Right atrium auricular region (tissue), 2 donors: Measurements from ENCODE around the gene RANBP3. TPM values are rescaled to one million over a fixed set of nuclear protein-coding genes. Genes with fewer than 3 reads are reported as not detected.
A peak's percentile ranks its signal among the peaks of the same experiment; 100 is the strongest.

ENCODE experiments used
- DNase-seq: peaks from one replicate; pipeline ENCODE4 v3.0.0-alpha.2; 2019; ENCODE audit warnings: low spot score
- H3K27ac ChIP-seq, 2 donors: fragments of 200-600 bp; sonication (generic); 1 replicate in 1 of 2; 2 replicates in 1 of 2; pipeline ENCODE4 v1.5.1; 2016 to 2019
- H3K27me3 ChIP-seq, 2 donors: fragments of 200-600 bp; sonication (generic); one replicate each; pipeline versions ENCODE4 v1.5.1 to v1.6.0; 2017 to 2019
- H3K36me3 ChIP-seq: fragments of 200-600 bp; sonication (generic); one replicate; pipeline ENCODE4 v1.5.1; 2016
- H3K4me1 ChIP-seq, 2 donors: fragments of 200-600 bp; sonication (generic); one replicate each; pipeline versions ENCODE4 v1.5.1 to v1.6.0; 2017 to 2019
- H3K4me3 ChIP-seq, 2 donors: fragments of 200-600 bp; sonication (generic); 1 replicate in 1 of 2; 2 replicates in 1 of 2; pipeline ENCODE4 v1.5.1; 2017 to 2019; ENCODE audit warnings: mild to moderate bottlenecking in 1 of 2, moderate library complexity in 1 of 2
- H3K9me3 ChIP-seq, 2 donors: fragments of 200-600 bp; sonication (generic); one replicate each; pipeline ENCODE4 v1.5.1; 2019
- CTCF ChIP-seq, 2 donors: fragments of 200-600 bp; sonication (generic); IDR thresholded peaks; one replicate each; pipeline ENCODE4 v1.5.1; 2019; ENCODE audit warnings: antibody characterized with exemption in 2 of 2
- total RNA-seq, 2 donors: library from RNA; depleted of rRNA; stranded (reverse); fragments of >200 nt; gene quantifications; one replicate each; pipeline ENCODE4 v1.1.0, GENCODE V29; 2016

The RANBP3 gene
- total RNA-seq, 2 donors from 2014 or later: 53.6 to 54.7 TPM

GRCh38 chr19:5929625-5930024 is 48.3 kb downstream of the RANBP3 start:
- Histone ChIP-seq H3K4me1 (peaks cover 0 to 46% of the 10 kb centered on the region in 2 donors), H3K9me3 (no peaks in the 10 kb centered on the region), H3K27ac (no peak overlapping the region), H3K27me3 (no peaks in the 10 kb centered on the region), H3K4me3 (no peak overlapping the region), H3K36me3 (peaks cover 76% of the 10 kb centered on the region)
- no peak for DNase-seq
- no peak for TF ChIP-seq CTCF (IDR thresholded peaks at IDR 0.05)

GRCh38 chr19:5929179-5929578 is 48.8 kb downstream of the RANBP3 start:
- peaks cover 80% of the 10 kb centered on the region for H3K36me3 ChIP-seq
- no peaks in the 10 kb centered on the region for H3K9me3 ChIP-seq
- no peaks in the 10 kb centered on the region for H3K27me3 ChIP-seq
- no peak for TF ChIP-seq CTCF (IDR thresholded peaks at IDR 0.05)
- no peak for DNase-seq
- H3K27ac ChIP-seq: no peak overlapping the region
- no peak overlapping the region for H3K4me3 ChIP-seq
- H3K4me1 ChIP-seq: peaks cover 0 to 42% of the 10 kb centered on the region in 2 donors

- no peaks in the 10 kb centered on the region for H3K27me3 ChIP-seq
- TF ChIP-seq CTCF (IDR thresholded peaks at IDR 0.05): no peak
- H3K4me3 ChIP-seq: no peak overlapping the region
- H3K4me1 ChIP-seq: peaks cover 0 to 31% of the 10 kb centered on the region in 2 donors
- no peaks in the 10 kb centered on the region for H3K9me3 ChIP-seq
- DNase-seq: no peak
- H3K27ac ChIP-seq: peak overlapping the region; percentile 75 to 77
- peaks cover 87% of the 10 kb centered on the region for H3K36me3 ChIP-seq
Measured at GRCh38 chr19:5927441-5927821, 50.5 kb downstream of the RANBP3 start.

- no peaks in the 10 kb centered on the region for H3K9me3 ChIP-seq
- peak overlapping the region; percentile 75 to 77 for H3K27ac ChIP-seq
- H3K4me1 ChIP-seq: peaks cover 0 to 31% of the 10 kb centered on the region in 2 donors
- no peak for TF ChIP-seq CTCF (IDR thresholded peaks at IDR 0.05)
- peak; percentile 73 for DNase-seq
- peak overlapping the region in 1 of 2 donors; percentile 2 for H3K4me3 ChIP-seq
- H3K27me3 ChIP-seq: no peaks in the 10 kb centered on the region
- peaks cover 87% of the 10 kb centered on the region for H3K36me3 ChIP-seq
Measured at GRCh38 chr19:5926641-5927440, 51.1 kb downstream of the RANBP3 start.

DNA sequence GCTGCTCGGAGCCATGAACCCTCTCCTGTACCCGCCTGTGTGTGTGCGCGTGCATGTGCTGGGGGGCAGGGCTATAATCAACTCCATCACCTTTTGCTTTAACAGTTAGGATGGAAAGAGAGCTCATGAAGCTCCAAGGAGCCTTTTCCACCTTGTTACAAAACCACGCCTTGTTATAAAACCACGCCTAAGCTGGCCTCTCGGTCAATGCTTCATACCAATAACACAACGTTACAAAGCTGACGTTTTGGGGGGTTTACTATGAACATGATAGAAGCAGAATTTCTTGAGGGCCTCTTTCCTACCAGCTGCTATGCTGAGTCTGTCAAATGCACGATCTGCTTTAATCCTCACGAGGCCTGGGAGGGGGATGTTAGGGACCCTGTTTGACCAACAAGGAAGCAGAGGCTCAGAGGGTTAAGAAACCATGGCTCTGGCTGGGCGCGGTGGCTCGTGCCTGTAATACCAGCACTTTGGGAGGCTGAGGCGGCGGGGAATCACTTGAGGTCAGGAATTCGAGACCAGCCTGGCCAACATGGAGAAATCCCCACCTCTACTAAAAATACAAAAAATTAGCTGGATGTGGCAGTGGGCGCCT is 52.0 kb downstream of the RANBP3 start:
- H3K4me1 ChIP-seq: peaks cover 0 to 31% of the 10 kb centered on the region in 2 donors
- H3K9me3 ChIP-seq: no peaks in the 10 kb centered on the region
- H3K27ac ChIP-seq: peak overlapping the region; percentile 75 to 77
- H3K27me3 ChIP-seq: no peaks in the 10 kb centered on the region
- no peak overlapping the region for H3K4me3 ChIP-seq
- H3K36me3 ChIP-seq: peaks cover 85% of the 10 kb centered on the region
- no peak for TF ChIP-seq CTCF (IDR thresholded peaks at IDR 0.05)
- no peak for DNase-seq
